DOHH2 (cell line): Measurements from ENCODE around the gene CAPN1.

Experiments used
- EZH2phosphoT487 ChIP-seq: fragments of 200-600 bp; sonication (generic); IDR thresholded peaks from 2 replicates; pipeline ENCODE4 v1.6.1; 2017; ENCODE audit warnings: borderline replicate concordance, mild to moderate bottlenecking, antibody characterized with exemption, low read length, moderate library complexity, mixed read lengths
- TF ChIP-seq, protein P1 (sequence below): fragments of 200-600 bp; sonication (generic); IDR thresholded peaks from one replicate; pipeline ENCODE4 v1.5.1; 2014; ENCODE audit warnings: antibody characterized with exemption, mild to moderate bottlenecking, low read depth, low read length; ENCODE audit not compliant: poor library complexity, severe bottlenecking

DNA sequence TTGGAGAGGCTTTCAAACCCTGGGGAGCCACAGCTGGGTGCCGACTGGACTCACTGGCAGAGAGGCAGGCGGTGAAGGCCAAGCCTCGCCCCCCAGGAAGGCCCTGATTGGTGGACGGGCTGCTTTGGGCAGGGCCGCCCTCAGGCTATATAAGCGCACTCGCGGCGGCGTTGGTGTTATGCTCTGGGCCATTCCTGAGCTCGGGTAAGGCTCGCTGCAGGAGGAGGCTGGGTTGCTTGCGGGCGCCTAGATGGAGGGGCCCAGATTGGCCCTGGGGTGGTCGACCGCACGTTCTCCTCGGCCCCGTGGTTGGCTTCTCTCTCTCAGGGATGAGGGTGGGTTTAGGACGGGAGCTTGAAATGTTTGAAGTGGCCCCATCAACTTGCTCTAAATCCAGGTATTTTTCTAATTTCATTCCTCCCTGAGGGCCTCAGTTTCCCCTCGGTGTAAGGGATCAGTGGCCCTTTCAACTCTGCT lies 11.6 kb upstream of the CAPN1 start, which contains the start of gene SPDYC:
- TF ChIP-seq, protein P1, sequence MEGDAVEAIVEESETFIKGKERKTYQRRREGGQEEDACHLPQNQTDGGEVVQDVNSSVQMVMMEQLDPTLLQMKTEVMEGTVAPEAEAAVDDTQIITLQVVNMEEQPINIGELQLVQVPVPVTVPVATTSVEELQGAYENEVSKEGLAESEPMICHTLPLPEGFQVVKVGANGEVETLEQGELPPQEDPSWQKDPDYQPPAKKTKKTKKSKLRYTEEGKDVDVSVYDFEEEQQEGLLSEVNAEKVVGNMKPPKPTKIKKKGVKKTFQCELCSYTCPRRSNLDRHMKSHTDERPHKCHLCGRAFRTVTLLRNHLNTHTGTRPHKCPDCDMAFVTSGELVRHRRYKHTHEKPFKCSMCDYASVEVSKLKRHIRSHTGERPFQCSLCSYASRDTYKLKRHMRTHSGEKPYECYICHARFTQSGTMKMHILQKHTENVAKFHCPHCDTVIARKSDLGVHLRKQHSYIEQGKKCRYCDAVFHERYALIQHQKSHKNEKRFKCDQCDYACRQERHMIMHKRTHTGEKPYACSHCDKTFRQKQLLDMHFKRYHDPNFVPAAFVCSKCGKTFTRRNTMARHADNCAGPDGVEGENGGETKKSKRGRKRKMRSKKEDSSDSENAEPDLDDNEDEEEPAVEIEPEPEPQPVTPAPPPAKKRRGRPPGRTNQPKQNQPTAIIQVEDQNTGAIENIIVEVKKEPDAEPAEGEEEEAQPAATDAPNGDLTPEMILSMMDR = no peak
- TF ChIP-seq EZH2phosphoT487 = no peak
